DND-41 (cell line): ENCODE measurements around the gene CDIPT.
"Not testable (repeated sequence)": the region's sequence is repeated elsewhere in the genome, so short reads cannot be mapped to it uniquely, and the experiment has no call there.

ENCODE experiments used
- ATAC-seq: fragments of 200-7000 bp; cut with Tn5 transposase; 3 replicates; pipeline ENCODE4 v1.9.1; 2021; ENCODE audit warnings: low read depth; ENCODE audit not compliant: insufficient read depth
- DNase-seq: peaks from one replicate; pipeline ENCODE4 v3.0.0-alpha.2; 2020
- H2AFZ ChIP-seq: 2 replicates; pipeline ENCODE4 v1.6.0; 2012; ENCODE audit warnings: low read depth, low read length
- H3K27ac ChIP-seq: 2 replicates; pipeline ENCODE4 v1.5.1; 2012; ENCODE audit warnings: low read length, inconsistent platforms
- H3K27me3 ChIP-seq: fragments of 200-600 bp; sonication (generic); 2 replicates; pipeline ENCODE4 v1.6.0; 2012; ENCODE audit warnings: low read length, mild to moderate bottlenecking, inconsistent platforms; ENCODE audit not compliant: insufficient read depth, poor library complexity
- H3K36me3 ChIP-seq: 2 replicates; pipeline ENCODE4 v1.5.1; 2012; ENCODE audit warnings: low read length, inconsistent platforms; ENCODE audit not compliant: insufficient read depth
- H3K4me1 ChIP-seq: 2 replicates; pipeline ENCODE4 v1.5.1; 2012; ENCODE audit warnings: mild to moderate bottlenecking, low read length; ENCODE audit not compliant: insufficient read depth
- H3K4me2 ChIP-seq: 2 replicates; pipeline ENCODE4 v1.6.0; 2012; ENCODE audit warnings: mild to moderate bottlenecking, moderate library complexity, low read length, inconsistent platforms; ENCODE audit not compliant: insufficient read depth
- H3K4me3 ChIP-seq, 2 experiments: fragments of 200-600 bp in 1 of 2; shearing (Covaris generic) in 1 of 2; 2 replicates each; pipeline ENCODE4 v1.5.1; 2012 to 2016; ENCODE audit warnings: inconsistent platforms in 2 of 2, low read length in 2 of 2, mild to moderate bottlenecking in 2 of 2, low read depth in 1 of 2, moderate library complexity in 1 of 2
- H3K79me2 ChIP-seq: 2 replicates; pipeline ENCODE4 v1.6.0; 2012; ENCODE audit warnings: low read length, inconsistent platforms; ENCODE audit not compliant: insufficient read depth
- H3K9ac ChIP-seq: 2 replicates; pipeline ENCODE4 v1.6.0; 2012; ENCODE audit warnings: low read depth, mild to moderate bottlenecking, inconsistent platforms, low read length, moderate library complexity
- H3K9me3 ChIP-seq: 2 replicates; pipeline ENCODE4 v1.5.1; 2012; ENCODE audit warnings: low read length, moderate library complexity, mild to moderate bottlenecking, inconsistent platforms; ENCODE audit not compliant: insufficient read depth, severe bottlenecking
- H4K20me1 ChIP-seq: 2 replicates; pipeline ENCODE4 v1.6.0; 2012; ENCODE audit warnings: low read length; ENCODE audit not compliant: insufficient read depth
- EZH2 ChIP-seq: IDR thresholded peaks from 3 replicates; pipeline ENCODE4 v1.6.1; 2012; ENCODE audit warnings: borderline replicate concordance, low read depth, mild to moderate bottlenecking, moderate library complexity, low read length, inconsistent platforms; ENCODE audit not compliant: severe bottlenecking
- TF ChIP-seq, protein P1 (sequence below): IDR thresholded peaks from 2 replicates; pipeline ENCODE4 v1.5.1; 2012; ENCODE audit warnings: borderline replicate concordance, low read length, moderate library complexity, mild to moderate bottlenecking; ENCODE audit not compliant: poor library complexity, severe bottlenecking; ENCODE audit errors: extremely low read depth

The CDIPT gene

DNA sequence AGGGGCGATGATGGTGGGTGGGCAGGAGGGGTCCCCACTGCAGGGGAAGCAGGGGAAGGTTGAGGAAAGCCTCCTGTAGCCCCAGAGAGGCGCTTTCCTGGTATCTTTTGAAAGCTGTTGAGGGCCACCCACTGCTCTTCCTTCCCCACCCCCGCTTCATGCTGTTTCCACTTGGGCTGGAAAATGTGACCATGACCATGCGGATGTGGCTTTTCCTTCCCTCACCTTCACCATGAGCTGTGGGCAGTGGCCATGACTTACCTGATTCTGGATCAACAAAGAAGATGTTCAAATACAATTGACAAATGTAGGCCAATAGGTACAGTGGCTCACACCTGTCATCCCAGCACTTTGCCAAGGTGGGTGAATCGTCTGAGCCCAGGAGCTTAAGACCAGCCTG lies 28.9 kb downstream of the CDIPT start:
- Histone ChIP-seq H3K4me1 (no peaks in the 10 kb centered on the region), H3K36me3 (no peaks in the 10 kb centered on the region), H3K9ac (no peak overlapping the region), H3K27me3 (no peaks in the 10 kb centered on the region), H2AFZ (no peak overlapping the region), H4K20me1 (no peaks in the 10 kb centered on the region), H3K79me2 (no peaks in the 10 kb centered on the region), H3K4me3 (no peak overlapping the region), H3K9me3 (no peaks in the 10 kb centered on the region), H3K4me2 (no peak overlapping the region), H3K27ac (no peak overlapping the region)
- TF ChIP-seq, protein P1, sequence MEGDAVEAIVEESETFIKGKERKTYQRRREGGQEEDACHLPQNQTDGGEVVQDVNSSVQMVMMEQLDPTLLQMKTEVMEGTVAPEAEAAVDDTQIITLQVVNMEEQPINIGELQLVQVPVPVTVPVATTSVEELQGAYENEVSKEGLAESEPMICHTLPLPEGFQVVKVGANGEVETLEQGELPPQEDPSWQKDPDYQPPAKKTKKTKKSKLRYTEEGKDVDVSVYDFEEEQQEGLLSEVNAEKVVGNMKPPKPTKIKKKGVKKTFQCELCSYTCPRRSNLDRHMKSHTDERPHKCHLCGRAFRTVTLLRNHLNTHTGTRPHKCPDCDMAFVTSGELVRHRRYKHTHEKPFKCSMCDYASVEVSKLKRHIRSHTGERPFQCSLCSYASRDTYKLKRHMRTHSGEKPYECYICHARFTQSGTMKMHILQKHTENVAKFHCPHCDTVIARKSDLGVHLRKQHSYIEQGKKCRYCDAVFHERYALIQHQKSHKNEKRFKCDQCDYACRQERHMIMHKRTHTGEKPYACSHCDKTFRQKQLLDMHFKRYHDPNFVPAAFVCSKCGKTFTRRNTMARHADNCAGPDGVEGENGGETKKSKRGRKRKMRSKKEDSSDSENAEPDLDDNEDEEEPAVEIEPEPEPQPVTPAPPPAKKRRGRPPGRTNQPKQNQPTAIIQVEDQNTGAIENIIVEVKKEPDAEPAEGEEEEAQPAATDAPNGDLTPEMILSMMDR: no peak
- no peak for TF ChIP-seq EZH2
- ATAC-seq (no peak), DNase-seq (no peak)

DNA sequence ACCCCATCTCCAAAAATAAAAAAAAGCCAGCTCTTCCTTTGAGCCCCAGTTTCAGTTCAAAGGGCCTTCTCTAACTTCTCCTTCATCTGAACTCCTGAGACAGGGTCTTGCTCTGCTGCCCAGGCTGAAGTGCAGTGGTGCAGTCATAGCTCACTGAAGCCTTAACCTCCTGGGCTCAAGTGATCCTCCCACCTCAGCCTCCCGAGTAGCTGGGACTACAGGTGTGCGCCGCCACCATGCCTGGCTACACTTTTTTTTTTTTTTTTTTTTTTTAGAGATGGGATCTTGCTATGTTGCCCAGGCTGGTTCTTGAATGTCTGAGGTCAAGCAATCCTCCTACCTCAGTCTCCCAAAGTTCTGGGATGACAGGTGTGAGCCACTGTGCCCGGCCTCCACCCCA lies 29.8 kb downstream of the CDIPT start:
- not testable (repeated sequence) for H3K79me2 ChIP-seq, H2AFZ ChIP-seq

DNA sequence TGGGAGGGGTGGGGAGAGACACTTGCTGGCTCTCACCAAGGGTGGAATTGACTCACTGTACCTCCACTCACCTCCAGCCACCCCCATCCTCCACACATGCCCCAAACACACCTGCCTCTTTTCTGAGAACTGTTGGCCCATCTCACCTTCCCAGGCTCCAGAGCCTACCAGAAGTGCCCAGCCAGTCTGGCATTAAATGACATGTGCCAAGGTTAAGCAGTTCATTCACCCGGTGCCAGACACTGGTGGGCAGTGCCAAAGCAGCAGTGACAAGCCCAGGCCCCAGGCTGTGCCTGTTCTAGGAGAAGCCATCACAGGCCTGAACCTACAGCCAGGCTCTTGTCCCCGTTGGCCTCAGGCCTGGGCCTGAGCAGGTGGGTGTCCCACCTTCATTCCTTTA lies 31.5 kb downstream of the CDIPT start:
- DNase-seq: no peak
- no peak overlapping the region for H2AFZ ChIP-seq
- H3K27me3 ChIP-seq: no peaks in the 10 kb centered on the region
- no peaks in the 10 kb centered on the region for H4K20me1 ChIP-seq
- ATAC-seq: no peak
- H3K4me2 ChIP-seq: no peak overlapping the region
- no peak overlapping the region for H3K4me3 ChIP-seq
- H3K9me3 ChIP-seq: no peaks in the 10 kb centered on the region
- TF ChIP-seq, protein P1: no peak
- no peak for TF ChIP-seq EZH2
- H3K79me2 ChIP-seq: no peaks in the 10 kb centered on the region
- H3K36me3 ChIP-seq: no peaks in the 10 kb centered on the region
- peaks cover 15% of the 10 kb centered on the region for H3K4me1 ChIP-seq
- no peak overlapping the region for H3K9ac ChIP-seq
- no peak overlapping the region for H3K27ac ChIP-seq

More for the DNA sequence above, 29.8 kb downstream of the CDIPT start:
- not testable (repeated sequence) for H3K36me3 ChIP-seq, H3K4me3 ChIP-seq, H3K27ac ChIP-seq, DNase-seq, H3K9ac ChIP-seq, H3K4me1 ChIP-seq, H3K27me3 ChIP-seq, H4K20me1 ChIP-seq, H3K4me2 ChIP-seq, ATAC-seq, H3K9me3 ChIP-seq

DNA sequence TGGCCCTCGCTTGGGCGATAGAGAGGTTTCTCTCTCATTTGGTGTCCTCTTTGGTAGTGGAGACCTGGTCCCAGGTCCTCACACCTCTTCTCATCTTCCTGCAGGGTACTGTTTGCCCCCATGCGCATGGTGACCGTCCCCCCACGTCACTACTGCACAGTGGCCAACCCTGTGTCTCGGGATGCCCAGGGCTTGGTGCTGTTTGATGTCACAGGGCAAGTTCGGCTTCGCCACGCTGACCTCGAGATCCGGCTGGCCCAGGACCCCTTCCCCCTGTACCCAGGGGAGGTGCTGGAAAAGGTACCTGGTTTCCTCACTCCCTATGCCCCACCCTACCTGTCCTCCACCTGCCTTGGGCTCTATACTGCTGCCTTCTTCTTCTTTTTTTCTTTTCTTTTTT lies 32.3 kb downstream of the CDIPT start:
- H3K9me3 ChIP-seq: no peaks in the 10 kb centered on the region
- H3K9ac ChIP-seq: no peak overlapping the region
- no peak for ATAC-seq
- DNase-seq: no peak
- H3K4me1 ChIP-seq: peaks cover 22% of the 10 kb centered on the region
- H2AFZ ChIP-seq: no peak overlapping the region
- H3K36me3 ChIP-seq: no peaks in the 10 kb centered on the region
- H3K79me2 ChIP-seq: no peaks in the 10 kb centered on the region
- TF ChIP-seq, protein P1: no peak
- no peak for TF ChIP-seq EZH2
- no peaks in the 10 kb centered on the region for H4K20me1 ChIP-seq
- H3K4me3 ChIP-seq: no peak overlapping the region
- H3K4me2 ChIP-seq: no peak overlapping the region
- H3K27ac ChIP-seq: no peak overlapping the region
- no peaks in the 10 kb centered on the region for H3K27me3 ChIP-seq
